BE2C (cell line): ENCODE data around the gene DIS3L2.

Experiments used
- DNase-seq: peaks from one replicate; pipeline ENCODE4 v3.0.0-alpha.2; 2020
- H3K27me3 ChIP-seq: fragments of 250-450 bp; sonication (Bioruptor Pico); 2 replicates; pipeline ENCODE4 v1.5.1; 2020; ENCODE audit warnings: mild to moderate bottlenecking
- H3K36me3 ChIP-seq: fragments of 250-450 bp; sonication (Bioruptor Pico); 2 replicates; pipeline ENCODE4 v1.5.1; 2020; ENCODE audit warnings: mild to moderate bottlenecking
- H3K4me1 ChIP-seq: fragments of 250-450 bp; sonication (Bioruptor Pico); 2 replicates; pipeline ENCODE4 v1.5.1; 2020
- H3K4me3 ChIP-seq: 2 replicates; pipeline ENCODE4 v1.5.1; 2011; ENCODE audit warnings: low read depth, low read length
- H3K9me3 ChIP-seq: fragments of 250-450 bp; sonication (Bioruptor Pico); 2 replicates; pipeline ENCODE4 v1.5.1; 2020
- TF ChIP-seq, protein P1 (sequence below): IDR thresholded peaks from 2 replicates; pipeline ENCODE4 v1.5.1; 2012; ENCODE audit warnings: mild to moderate bottlenecking, low read depth, low read length

Gene DIS3L2

DNA sequence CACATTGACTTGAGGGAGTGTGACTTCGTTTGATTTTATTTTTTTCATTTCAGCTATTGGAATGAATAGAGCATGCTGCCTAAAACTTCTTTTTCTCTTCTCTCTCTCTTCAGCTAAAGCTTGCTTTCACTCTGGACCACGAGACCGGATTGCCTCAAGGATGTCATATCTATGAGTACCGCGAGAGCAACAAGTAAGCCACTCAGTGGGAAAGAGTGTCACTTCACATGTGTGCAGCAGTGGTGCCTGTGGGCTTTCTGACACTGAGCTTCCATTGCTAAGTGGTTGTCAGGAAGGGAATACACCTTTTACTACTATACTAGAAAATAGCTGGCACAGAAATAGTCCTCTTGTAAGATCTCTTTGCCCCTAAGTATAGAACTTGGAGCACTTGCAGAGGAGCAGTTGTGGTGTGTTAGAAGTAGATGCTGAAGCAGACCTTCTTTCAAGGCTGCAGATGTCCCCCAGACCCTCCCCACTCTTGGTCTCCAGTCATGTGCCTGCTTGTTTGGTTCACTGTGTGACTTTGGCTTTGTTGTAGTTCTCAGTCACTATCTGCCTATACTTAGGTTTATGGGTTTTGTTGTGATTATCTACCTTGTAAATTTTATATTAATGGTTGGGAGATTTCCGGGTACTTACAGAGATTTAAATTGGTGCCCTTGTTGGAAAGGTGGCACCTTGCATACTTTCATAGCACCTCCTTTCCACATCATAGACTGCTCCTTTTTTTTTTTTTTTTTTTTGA, 338.6 kb downstream of the DIS3L2 start:
- DNase-seq = no peak
- Histone ChIP-seq H3K4me1 (no peaks in the 10 kb centered on the region), H3K27me3 (no peaks in the 10 kb centered on the region), H3K36me3 (no peaks in the 10 kb centered on the region), H3K9me3 (no peaks in the 10 kb centered on the region), H3K4me3 (no peak overlapping the region)
- TF ChIP-seq, protein P1, sequence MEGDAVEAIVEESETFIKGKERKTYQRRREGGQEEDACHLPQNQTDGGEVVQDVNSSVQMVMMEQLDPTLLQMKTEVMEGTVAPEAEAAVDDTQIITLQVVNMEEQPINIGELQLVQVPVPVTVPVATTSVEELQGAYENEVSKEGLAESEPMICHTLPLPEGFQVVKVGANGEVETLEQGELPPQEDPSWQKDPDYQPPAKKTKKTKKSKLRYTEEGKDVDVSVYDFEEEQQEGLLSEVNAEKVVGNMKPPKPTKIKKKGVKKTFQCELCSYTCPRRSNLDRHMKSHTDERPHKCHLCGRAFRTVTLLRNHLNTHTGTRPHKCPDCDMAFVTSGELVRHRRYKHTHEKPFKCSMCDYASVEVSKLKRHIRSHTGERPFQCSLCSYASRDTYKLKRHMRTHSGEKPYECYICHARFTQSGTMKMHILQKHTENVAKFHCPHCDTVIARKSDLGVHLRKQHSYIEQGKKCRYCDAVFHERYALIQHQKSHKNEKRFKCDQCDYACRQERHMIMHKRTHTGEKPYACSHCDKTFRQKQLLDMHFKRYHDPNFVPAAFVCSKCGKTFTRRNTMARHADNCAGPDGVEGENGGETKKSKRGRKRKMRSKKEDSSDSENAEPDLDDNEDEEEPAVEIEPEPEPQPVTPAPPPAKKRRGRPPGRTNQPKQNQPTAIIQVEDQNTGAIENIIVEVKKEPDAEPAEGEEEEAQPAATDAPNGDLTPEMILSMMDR = no peak

DNA sequence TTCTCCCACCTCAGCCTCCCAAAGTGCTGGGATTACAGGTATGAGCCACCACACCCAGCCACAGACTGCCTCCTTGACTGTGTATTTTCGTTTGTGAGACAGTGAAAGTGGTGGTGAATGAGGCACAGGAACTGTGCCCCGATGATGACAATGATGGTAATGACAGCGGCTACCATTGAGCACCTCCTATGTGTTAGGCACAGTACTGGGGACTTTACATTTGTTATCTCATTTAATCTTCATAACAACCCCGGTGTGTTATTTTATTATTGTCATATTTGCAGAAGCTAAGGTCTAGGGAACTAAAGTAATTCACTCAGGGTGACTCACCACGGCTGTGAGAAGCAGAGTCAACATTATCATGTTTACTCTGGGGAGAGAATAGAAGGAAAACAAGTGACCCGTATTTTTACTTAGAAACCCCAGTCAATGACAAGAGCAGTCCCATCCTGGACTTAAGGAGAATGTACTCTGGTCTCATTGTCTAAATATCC, 339.4 kb downstream of the DIS3L2 start:
- Histone ChIP-seq H3K27me3 (no peaks in the 10 kb centered on the region), H3K36me3 (no peaks in the 10 kb centered on the region), H3K4me3 (no peak overlapping the region), H3K9me3 (no peaks in the 10 kb centered on the region), H3K4me1 (no peaks in the 10 kb centered on the region)
- TF ChIP-seq, protein P1 = no peak
- DNase-seq = no peak

DNA sequence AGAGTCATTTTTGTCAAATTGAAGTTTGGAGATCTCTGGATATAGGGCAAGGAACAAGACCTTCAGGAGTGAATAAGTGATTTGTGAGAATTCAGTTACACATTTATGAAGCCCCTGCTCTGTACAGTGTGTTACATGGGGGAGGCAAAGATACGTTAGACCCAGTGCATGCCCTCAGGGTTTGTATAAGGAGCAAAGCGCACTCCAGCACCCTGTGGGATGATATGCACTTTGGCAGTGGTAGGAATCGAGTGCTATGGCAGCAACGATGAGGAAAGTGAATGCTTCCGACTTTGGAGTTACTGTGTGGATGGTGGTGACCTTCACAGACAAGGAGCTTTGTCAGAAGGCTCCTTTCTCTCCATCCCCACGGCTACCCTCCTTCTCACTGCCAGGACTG, 342.7 kb downstream of the DIS3L2 start:
- Histone ChIP-seq H3K27me3 (no peaks in the 10 kb centered on the region), H3K4me1 (no peaks in the 10 kb centered on the region), H3K36me3 (no peaks in the 10 kb centered on the region), H3K4me3 (no peak overlapping the region), H3K9me3 (no peaks in the 10 kb centered on the region)
- no peak for DNase-seq
- TF ChIP-seq, protein P1 = no peak

DNA sequence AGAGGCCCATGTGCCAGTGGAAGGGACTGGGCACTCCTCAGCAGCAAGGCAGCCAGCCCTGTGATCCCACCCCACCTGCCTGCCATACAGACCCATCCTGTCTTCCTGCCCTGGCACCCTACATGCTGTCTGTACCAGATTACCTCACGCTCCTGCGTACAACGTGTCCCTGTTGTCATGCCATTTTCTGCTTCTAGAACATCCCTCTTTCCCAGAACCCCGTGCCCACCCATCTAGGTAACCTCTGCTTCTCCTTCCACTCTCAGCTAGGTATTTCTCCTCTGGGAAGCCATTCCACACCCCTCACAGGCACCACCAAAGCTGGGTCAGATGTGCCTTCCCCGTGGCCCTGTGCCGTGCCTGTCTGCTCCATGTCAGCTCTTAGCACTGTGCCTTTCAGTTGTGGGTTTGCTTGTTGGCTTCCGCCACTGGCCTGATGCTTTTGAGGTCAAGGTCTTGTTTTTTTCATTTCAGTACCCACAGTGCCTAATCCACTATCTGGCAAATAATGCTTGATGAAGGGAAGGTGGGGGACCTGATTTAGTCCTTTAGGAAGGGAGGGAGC, 345.3 kb downstream of the DIS3L2 start:
- no peaks in the 10 kb centered on the region for H3K4me1 ChIP-seq
- no peaks in the 10 kb centered on the region for H3K27me3 ChIP-seq
- no peaks in the 10 kb centered on the region for H3K9me3 ChIP-seq
- no peak overlapping the region for H3K4me3 ChIP-seq
- TF ChIP-seq, protein P1 = no peak
- no peaks in the 10 kb centered on the region for H3K36me3 ChIP-seq
- no peak for DNase-seq

DNA sequence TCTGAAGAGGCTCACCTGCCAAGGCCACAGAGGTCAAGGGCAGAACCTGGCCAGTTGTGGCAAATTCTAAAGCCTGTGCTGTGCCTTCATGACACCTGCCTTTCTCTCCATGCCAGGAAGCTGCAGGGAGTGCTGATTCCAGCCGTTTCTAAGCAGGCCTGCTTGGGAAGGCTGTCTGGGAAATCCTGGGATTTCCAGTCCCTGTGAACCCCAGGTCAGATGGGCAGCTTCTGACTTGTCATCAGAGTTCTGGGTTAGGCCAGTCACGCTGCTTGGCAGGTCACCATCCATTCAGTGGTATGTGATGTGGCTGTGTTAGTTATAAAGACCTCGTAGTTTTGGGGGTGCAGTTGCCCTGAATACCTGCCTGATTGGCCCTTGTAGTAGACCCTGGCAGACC, 346.3 kb downstream of the DIS3L2 start:
- Histone ChIP-seq H3K4me1 (no peaks in the 10 kb centered on the region), H3K27me3 (no peaks in the 10 kb centered on the region), H3K9me3 (no peaks in the 10 kb centered on the region), H3K4me3 (no peak overlapping the region), H3K36me3 (no peaks in the 10 kb centered on the region)
- no peak for DNase-seq
- TF ChIP-seq, protein P1 = no peak

DNA sequence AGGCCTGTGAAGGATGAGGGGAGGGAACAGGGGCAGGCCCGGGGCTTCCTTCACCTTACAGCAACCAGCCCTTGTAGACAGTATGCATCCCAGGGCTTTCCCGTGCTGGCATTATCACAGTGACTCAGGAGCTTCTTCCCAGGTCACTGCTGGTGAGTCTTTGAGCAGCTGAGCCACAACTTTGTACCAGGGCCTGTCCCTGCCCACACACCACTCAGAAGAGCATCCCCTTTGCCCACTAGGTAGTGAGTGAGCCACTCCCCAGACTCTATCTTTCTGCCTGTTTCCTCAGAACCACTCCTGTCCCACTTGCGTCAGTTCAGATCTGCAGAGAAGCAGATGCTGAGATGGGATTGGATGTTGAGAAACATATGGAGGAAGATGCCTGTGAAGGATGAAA, 347.5 kb downstream of the DIS3L2 start:
- Histone ChIP-seq H3K4me1 (no peaks in the 10 kb centered on the region), H3K9me3 (no peaks in the 10 kb centered on the region), H3K36me3 (no peaks in the 10 kb centered on the region), H3K4me3 (no peak overlapping the region), H3K27me3 (no peaks in the 10 kb centered on the region)
- TF ChIP-seq, protein P1 = no peak
- DNase-seq = no peak
